ENCODE data around the gene KRTAP4-3.
"Not testable (repeated sequence)": the region's sequence is repeated elsewhere in the genome, so short reads cannot be mapped to it uniquely, and the experiment has no call there.

Gene KRTAP4-3

GRCh38 chr17:41168121-41168520, at the start of gene KRTAP4-3:
KRTAP4-3 (minus strand) TSS chr17:41168221; CDS start chr17:41168172, 49 bp downstream.
- no peak for DNase-seq

- DNase-seq: no peak
Measured at GRCh38 chr17:41215681-41216080, 47.7 kb upstream of the KRTAP4-3 start.

DNA sequence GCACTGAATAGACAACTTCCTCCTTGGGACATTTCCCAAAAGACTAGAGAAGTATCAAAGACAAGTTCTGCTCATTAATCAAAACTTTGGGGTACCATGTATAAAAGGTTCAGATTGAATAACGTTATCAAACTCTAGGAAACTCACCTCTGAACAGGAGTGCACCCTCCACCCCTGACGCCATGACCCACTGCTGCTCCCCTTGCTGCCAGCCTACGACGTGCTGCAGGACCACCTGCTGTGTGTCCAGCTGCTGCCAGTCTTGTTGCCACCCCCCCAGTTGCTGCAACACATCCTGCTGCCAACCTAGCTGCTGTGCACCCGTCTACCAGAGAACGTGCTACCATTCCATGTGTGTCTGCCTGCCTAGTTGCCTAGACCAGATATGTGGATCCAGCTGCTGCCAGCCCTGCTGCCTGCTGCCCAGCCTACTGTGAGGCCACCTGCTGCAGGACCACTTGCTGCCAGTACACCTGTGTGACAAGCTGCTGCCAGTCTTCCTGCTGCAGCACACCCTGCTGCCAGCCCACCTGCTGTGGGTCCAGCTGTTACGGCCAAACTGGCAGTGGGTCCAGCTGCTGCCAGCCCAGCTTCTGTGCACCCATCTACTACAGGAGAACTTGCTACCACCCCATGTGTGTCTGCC, 44.6 kb upstream of the KRTAP4-3 start:
- no peak for DNase-seq

GRCh38 chr17:41211845-41212466, 43.9 kb upstream of the KRTAP4-3 start:
- DNase-seq: peak; percentile 22

DNA sequence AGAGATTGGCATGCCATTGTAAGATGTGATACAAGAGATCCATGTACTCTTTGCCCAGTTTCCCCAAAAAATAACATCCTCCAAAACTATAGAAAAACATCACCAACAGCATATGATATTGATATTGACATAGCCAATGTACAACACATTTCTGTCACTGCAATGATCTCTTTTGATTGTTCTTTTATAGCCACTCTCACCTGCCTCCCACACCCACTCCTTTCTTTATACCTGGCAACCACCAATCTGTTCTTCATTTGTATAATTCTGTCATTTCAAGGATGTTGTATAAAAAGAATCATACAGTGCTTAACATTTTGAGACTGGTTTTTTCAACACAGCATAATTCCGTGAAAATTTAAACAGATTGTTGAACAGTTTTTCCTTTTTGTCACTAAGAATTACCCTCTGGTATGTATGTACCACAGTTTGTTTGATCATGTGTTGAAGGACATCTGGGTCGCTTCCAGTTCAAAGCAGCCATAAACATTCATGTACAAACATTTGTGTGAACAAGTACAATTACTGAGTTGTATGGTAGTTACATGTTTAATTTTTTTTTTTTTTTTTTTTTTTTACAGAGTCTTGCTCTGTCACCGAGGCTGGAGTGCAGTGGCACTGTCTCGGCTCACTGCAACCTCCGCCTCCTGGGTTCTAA, 31.5 kb upstream of the KRTAP4-3 start:
- no peak for DNase-seq

GRCh38 chr17:41196068-41196467, 28.0 kb upstream of the KRTAP4-3 start:
- DNase-seq: no peak

DNA sequence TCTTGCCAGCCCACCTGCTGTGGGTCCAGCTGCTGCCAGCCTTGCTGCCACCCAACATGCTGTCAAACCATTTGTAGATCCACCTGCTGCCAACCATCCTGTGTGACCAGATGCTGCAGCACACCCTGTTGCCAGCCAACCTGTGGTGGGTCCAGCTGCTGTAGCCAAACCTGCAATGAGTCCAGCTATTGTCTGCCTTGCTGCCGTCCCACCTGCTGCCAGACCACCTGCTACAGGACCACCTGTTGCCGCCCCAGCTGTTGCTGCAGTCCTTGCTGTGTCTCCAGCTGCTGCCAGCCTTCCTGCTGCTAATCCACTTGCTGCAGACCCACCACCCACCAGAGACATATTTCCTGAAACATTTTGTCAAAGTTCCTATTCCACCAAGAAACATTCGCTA, 22.3 kb upstream of the KRTAP4-3 start:
- DNase-seq: no peak

- not testable (repeated sequence) for DNase-seq
Measured at GRCh38 chr17:41189837-41190318, 21.9 kb upstream of the KRTAP4-3 start, which contains the start of gene KRTAP9-1. KRTAP9-1 (plus strand) TSS chr17:41189887; CDS start chr17:41189887, 0 bp downstream.

DNA sequence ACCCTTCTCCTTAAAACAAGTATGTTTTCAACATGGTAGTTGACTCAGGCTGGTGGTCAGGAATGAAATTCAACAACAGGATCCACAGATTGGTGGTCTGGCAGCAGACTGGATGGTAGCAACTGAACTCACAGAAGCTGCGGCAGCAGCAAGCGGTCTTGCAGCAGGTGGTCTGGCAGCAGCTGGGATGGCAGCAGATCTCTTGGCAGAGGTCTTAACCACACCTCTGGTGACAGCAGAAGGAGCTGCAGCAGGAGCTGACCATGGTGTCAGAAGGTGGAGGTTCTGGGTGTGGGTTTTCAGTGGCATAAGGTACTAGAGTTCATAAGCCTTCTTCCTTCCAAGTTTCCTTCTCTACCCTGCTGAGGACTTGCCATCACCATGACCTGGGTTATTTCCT, 18.9 kb upstream of the KRTAP4-3 start:
- DNase-seq: no peak

DNA sequence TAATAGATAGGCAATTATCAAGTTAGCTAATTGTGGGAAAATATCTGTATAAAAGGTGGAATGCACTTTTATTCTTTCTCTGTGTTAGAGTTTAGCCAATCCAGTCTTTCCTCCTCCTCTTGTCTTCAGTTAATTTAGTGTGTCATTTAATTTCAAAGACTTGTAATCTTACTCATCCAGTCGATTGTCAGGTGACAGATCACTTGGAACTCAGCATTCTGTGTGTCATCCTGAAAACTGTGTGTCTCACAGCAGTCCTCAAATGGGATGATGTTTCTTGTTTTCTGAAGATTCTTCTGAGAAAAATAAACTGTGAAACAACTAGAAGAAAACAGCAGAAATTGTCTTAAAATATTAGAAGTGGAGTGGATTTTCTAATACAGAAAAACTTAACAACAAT, 17.0 kb upstream of the KRTAP4-3 start:
- DNase-seq: no peak

DNA sequence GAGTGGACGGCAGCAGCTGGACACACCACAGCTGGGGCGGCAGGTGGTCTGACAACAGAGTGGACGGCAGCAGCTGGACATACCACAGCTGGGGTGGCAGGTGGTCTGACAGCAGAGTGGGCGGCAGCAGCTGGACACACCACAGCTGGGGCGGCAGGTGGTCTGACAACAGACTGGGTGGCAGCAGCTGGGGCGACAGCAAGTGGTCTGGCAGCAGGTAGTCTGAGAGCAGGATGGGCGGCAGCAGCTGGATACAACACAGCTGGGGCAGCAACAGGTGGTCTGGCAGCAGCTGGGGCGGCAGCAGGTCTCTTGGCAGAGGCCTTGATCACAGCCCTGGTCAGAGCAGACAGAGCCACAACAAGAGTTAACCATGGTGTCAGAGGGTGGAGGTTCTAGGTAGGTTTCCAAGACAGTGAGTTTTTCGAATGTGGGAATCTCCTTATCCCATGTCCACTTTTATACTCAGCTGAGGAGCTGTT, 16.5 kb upstream of the KRTAP4-3 start, which contains the start of gene KRTAP4-1:
Gene KRTAP4-1, minus strand, starts transcription at position 432 of the 482 bp plus-strand sequence. Its CDS starts 57 bp downstream, at position 375.
- DNase-seq: no peak

DNA sequence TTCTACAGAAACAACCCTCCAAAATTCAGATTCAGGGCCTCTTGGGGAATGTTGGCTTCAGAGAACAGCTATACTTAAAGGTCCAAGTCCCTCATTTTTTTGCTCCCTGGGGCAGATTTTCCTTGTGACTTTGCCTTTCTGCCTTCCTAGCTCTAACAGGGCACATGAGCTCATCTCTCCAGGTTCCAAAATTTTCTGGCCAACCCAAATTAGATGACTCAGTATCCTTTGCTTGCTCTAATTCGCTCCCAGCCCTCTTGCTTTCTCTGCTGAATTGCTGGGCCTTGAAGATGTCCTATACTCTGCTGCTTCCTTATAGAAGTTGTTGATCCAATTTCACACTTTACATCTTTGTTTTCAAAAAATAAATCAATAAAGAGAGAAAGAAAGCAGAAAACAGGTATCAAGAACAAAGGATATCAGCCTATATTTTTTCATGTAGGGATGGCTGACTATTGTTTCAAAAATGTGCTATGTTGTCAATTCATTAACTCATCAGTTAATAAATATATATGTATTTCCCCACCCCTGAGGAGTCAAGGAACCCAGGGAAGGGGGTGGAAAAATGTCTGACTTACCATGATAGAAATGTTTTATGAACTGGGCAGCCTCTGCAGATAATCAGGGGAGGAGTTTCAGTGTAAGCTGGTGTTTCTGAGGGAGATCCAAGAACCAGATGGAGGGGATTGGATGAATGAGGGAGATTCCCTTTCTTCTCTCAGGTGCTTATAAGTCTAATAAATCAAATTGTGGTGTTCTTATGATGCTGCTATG, 11.0 kb upstream of the KRTAP4-3 start:
- no peak for DNase-seq

GRCh38 chr17:41178341-41178740, 10.3 kb upstream of the KRTAP4-3 start:
- no peak for DNase-seq

- no peak for DNase-seq
Measured at GRCh38 chr17:41177727-41178271, 9.8 kb upstream of the KRTAP4-3 start, which contains the start of gene KRTAP4-2. KRTAP4-2 (minus strand) TSS chr17:41178221; CDS start chr17:41178164, 57 bp downstream.

- no peak for DNase-seq
Measured at GRCh38 chr17:41176744-41177387, 8.8 kb upstream of the KRTAP4-3 start.

- DNase-seq: no peak
Measured at GRCh38 chr17:41171886-41172285, 3.9 kb upstream of the KRTAP4-3 start.

DNA sequence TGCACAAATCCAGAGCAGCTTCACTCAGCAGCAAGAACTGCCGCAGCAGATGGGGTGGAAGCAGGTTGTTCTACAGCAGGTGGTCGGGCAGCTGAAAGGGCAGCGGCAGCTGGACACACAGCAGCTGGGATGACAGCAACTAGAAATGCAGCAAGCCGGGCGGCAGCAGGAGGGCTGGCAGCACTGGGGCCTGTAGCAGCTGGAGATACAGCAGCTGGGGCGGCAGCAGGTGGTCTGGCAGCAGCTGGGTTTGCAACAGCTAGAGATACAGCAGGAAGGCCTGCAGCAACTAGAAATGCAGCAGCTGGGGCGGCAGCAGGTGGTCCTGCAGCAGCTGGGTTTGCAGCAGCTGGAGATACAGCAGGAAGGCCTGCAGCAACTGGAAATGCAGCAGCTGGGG, 460 bp downstream of the KRTAP4-3 start:
- no peak for DNase-seq

DNA sequence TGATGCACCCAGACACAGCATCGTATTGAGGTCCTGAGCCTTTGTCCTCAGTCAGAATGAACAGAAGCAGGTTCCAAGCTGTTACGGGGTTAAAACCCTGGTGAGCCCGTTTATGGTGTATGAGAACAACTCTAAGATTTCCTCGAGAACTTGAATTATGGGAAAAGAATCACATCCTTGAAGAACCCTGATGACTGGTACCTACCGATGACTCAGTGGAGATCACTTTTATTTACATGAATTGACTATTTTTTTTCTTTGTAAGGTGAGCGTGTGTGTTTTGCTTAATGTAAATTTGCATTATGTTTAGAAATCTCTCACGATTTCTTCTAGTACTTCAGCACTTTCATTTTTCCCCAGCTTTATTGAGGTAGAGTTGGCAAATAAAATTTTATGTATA, 4.2 kb downstream of the KRTAP4-3 start:
- no peak for DNase-seq

DNA sequence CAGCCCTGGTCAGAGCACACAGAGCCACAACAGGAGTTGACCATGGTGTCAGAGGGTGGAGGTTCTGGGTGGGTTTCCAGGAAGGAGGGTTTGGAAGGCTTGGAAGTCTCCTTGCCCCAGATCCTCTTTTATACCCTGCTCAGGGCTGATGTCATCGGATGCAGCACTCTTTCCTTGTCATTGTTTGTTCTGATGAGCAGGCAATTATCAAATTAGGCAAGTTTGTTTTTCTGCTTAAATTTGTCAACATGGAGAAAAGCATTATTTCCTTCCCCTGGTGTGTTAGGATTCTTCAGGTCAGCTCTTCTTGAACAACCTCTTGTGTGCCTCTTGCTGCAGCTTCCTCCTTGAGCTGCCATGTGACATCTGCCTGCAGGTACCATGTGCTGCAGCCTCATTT, 7.4 kb downstream of the KRTAP4-3 start, which contains the start of gene KRTAP4-4:
Gene KRTAP4-4, minus strand, starts transcription at position 101 of the 400 bp plus-strand sequence. Its CDS starts 57 bp downstream, at position 44.
- DNase-seq: no peak

GRCh38 chr17:41160190-41160589, 7.8 kb downstream of the KRTAP4-3 start:
- DNase-seq: not testable (repeated sequence)

DNA sequence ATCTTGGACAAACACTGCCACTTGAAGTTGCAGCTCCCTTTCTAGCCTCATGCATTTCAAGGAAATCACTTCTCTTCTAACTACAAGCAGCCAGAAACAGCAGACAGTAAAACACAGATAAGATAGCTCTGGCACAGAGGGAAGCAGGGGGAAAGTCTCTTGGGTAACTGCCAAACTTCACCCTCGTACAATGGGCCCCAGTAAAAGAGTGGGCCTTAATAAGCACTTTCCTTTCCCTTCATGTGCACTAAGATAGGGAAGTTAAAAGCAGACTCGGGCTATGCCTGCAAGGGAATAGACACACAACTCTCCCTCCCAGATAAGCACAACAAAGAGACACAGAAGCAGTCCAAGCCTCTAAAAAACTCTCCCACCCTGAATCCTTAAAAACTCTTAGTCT, 14.2 kb downstream of the KRTAP4-3 start:
- DNase-seq: no peak

DNA sequence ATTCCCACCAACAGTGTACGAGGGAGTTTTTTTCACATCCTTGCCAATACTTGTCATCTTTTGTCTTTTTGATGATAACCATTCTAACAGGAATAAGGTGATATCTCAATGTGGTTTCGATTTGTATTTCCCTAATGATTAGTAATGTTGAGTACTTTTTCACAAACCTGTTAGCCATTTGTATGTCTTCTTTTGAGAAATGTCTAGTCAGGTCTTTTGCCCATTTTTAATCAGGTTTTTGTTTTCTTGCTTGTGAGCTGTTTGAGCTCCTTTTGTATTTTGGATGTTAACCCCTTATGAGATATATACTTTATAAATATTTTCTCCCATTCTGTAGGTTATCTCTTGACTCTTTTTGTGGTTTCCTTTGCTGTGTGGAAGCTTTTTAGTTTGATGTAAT, 16.5 kb downstream of the KRTAP4-3 start:
- DNase-seq: no peak

Data from SHP77 treated with DMSO at 0.1 percent for 48 hours (cell line).